NT2/D1 (cell line): Measurements from ENCODE around the gene LMO3.
A peak's percentile ranks its signal among the peaks of the same experiment; 100 is the strongest.

Source experiments
- DNase-seq: peaks from one replicate; pipeline ENCODE4 v3.0.0-alpha.2; 2011; ENCODE audit warnings: low read depth, low spot score
- H3K27me3 ChIP-seq: 2 replicates; pipeline ENCODE4 v1.6.0; 2011; ENCODE audit warnings: mild to moderate bottlenecking; ENCODE audit not compliant: insufficient read length, insufficient read depth
- H3K36me3 ChIP-seq: 2 replicates; pipeline ENCODE4 v1.6.1; 2011; ENCODE audit warnings: mild to moderate bottlenecking, low read length, mixed read lengths; ENCODE audit not compliant: insufficient read depth, insufficient read length
- H3K4me1 ChIP-seq: 2 replicates; pipeline ENCODE4 v1.5.1; 2011; ENCODE audit not compliant: insufficient read depth, insufficient read length
- H3K4me3 ChIP-seq: 2 replicates; pipeline ENCODE4 v1.5.1; 2011; ENCODE audit warnings: low read depth; ENCODE audit not compliant: insufficient read length
- H3K9ac ChIP-seq: 2 replicates; pipeline ENCODE4 v1.6.0; 2011; ENCODE audit warnings: low read depth; ENCODE audit not compliant: insufficient read length
- H3K9me3 ChIP-seq: 2 replicates; pipeline ENCODE4 v1.5.1; 2011; ENCODE audit warnings: mild to moderate bottlenecking, low read length; ENCODE audit not compliant: insufficient read depth
- SUZ12 ChIP-seq: IDR thresholded peaks from 2 replicates; pipeline ENCODE4 v1.6.1; 2011; ENCODE audit not compliant: insufficient read length, insufficient read depth; ENCODE audit errors: extremely low read depth
- YY1 ChIP-seq: IDR thresholded peaks from 2 replicates; pipeline ENCODE4 v1.6.1; 2011; ENCODE audit not compliant: insufficient read length, insufficient read depth
- ZNF274 ChIP-seq: IDR thresholded peaks from 2 replicates; pipeline ENCODE4 v1.6.1; 2011; ENCODE audit warnings: mild to moderate bottlenecking, low read depth, low read length

The LMO3 gene

DNA sequence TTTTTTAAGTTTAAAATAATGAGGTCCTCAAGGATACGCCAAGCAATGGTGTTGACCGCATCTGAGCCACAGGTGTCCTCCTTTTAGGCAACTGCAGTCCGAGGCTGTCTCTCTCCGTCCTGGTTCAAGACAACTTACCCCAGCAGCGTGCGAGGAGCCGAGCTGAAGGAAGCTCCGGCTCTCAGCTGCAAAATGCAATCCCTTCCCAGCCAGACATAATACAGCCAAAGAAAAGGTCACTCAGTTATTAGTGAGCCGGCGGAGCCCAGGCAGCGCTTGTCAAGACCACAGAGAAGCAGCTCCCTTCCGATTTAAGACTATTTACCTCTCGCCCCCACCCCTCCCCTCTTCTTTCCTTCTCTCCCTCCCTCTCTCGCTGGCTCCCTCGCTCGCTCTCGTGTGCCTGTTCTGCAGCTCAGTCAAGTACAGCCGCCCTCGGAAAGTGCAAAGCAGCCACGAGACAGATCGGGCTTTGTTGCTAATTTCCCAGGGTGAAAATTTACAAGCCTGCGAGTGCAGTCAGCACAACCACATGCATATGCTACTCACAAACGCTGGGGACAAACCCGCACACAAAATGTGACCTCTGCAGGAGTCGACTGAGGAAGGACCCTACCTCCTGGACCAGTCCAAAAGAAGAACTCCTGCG is 363 bp upstream of the LMO3 start:
- no peaks in the 10 kb centered on the region for H3K9me3 ChIP-seq
- TF ChIP-seq ZNF274 (no peak), SUZ12 (no peak), YY1 (no peak)
- H3K4me1 ChIP-seq: peaks cover 6% of the 10 kb centered on the region
- peak; percentile 84 for DNase-seq
- no peaks in the 10 kb centered on the region for H3K36me3 ChIP-seq
- H3K27me3 ChIP-seq: peaks cover 57% of the 10 kb centered on the region
- H3K9ac ChIP-seq: peak overlapping the region; percentile 76
- peak overlapping the region; percentile 72 for H3K4me3 ChIP-seq

DNA sequence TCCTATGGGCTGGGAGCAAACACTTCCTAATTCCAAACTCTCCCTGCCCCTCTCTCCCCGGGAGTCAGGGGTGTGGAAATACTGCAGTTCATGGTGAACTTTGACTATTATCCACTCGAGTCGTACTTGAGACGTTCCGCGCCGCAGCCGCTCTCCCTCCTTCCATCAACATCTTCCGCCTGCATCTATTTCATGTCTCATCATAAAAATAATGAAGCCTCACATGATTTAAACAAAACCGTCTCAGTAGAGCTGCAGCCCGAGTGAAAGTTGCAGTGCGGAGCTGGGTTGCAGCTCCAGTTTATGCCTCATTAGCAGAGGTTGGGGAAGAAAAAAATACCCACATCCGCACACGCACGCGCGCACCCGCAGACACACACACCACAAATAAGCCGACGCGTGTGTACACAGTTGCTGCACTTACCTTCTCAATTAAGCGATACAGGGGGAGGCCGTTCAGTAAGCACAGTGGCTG is 283 bp downstream of the LMO3 start:
- Histone ChIP-seq H3K27me3 (peaks cover 57% of the 10 kb centered on the region), H3K4me3 (peak overlapping the region; percentile 72), H3K9ac (peak overlapping the region; percentile 66)

DNA sequence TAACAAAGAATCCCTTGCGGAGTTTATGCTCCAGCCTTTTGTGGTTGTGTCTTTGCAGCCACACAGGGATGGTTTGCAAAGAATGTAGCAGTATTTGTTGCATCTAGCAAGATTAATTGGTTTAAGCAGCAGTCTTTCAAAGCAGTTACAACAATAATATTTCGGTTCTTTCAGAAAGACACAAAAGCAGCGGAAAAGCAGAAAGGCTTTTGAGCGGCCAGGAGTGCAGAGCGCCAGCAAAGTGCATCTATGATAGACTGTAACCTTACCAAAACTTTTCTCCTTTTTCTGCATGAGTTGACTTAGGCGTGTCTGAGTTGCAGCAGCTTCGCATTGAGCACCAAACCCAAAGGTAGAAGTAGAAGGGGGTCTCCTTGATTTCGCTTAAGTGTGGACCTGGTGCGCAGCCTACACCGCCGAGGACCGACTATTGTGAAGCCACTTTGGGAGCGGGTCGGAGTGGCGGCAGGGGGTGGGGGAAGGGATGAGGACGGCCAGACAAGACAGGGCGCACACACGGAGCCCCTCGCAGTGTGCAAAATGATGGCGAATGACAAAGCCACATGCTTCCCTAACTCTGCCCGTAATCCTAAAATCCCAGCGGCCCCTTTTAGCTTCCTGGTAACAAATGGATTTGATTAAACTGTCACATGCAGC is 1.2 kb downstream of the LMO3 start:
- DNase-seq: no peak

More for the DNA sequence above, 283 bp downstream of the LMO3 start:
- Histone ChIP-seq H3K9me3 (no peaks in the 10 kb centered on the region), H3K36me3 (no peaks in the 10 kb centered on the region), H3K4me1 (peaks cover 4% of the 10 kb centered on the region)
- no peak for DNase-seq
- TF ChIP-seq SUZ12 (peak; percentile 5), YY1 (no peak), ZNF274 (no peak)

DNA sequence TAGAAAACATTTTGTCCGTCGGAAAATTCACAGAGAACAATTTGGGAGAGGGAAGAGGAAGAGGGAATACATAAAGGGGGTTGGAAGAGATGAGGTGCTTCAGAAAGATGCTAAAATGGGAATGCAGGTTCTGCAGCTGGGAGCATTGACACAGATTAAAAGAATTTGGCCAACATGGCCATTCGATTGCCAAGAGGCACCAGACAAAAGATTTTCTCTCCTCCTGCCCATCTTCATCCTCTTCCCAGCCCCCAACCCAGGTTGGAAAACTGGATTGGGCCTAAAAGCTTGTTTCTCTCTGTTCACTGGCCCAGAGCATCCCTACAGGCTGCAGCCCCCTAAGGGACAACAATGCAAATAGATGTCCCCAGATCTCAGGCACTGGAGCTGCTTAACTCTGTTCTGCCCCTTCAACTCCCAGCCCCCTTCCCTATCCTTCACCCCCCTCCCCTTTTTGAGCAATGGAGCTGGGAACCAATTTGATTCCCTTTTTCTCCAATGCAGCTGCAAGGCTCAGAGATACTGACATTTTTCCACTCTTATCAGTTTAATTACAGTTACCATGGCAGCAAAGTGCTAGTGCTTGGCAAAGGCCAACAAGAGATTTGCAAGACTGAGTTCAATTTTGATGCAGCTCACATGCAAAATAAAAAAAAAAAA is 1.9 kb downstream of the LMO3 start:
- TF ChIP-seq SUZ12: no peak
- no peak for TF ChIP-seq ZNF274
- TF ChIP-seq YY1: no peak
- Histone ChIP-seq H3K4me3 (no peak overlapping the region), H3K9me3 (no peaks in the 10 kb centered on the region), H3K4me1 (no peaks in the 10 kb centered on the region), H3K9ac (no peak overlapping the region), H3K27me3 (peaks cover 54% of the 10 kb centered on the region), H3K36me3 (no peaks in the 10 kb centered on the region)
- DNase-seq: no peak

More for the DNA sequence above, 1.2 kb downstream of the LMO3 start:
- Histone ChIP-seq H3K4me3 (peak overlapping the region; percentile 72), H3K4me1 (no peaks in the 10 kb centered on the region), H3K36me3 (no peaks in the 10 kb centered on the region), H3K27me3 (peaks cover 57% of the 10 kb centered on the region), H3K9me3 (no peaks in the 10 kb centered on the region), H3K9ac (no peak overlapping the region)
- TF ChIP-seq SUZ12: no peak
- no peak for TF ChIP-seq YY1

DNA sequence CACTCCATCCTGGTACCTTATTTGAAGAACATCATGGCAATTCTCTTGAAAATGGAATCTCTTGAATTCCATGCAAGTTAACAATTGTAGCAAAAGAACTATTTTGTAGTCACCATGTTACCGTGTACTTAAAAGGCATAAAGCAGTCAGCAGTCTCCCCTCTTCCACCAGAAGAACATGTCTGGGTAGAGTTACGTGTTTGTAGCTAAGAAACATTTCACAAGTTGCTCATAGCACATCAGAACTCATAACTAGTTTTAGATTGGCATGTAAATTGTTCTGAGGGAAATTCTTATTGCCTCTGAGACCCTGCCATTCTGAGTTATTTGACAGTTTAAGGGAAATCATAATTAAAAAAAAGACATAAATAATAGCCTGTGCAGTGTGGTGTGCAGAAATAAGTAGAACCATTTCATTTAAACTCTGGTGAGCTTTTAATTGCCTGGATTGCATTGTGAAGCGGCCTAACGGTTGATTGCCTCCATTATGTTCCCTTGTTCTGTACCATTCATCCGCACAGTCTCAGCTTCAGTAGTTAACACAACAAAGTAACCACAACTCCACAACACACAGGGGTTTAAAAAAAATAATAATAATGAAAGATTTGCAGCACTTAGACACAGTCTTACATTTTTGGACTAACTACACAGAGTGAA is 2.6 kb downstream of the LMO3 start:
- no peaks in the 10 kb centered on the region for H3K36me3 ChIP-seq
- no peak overlapping the region for H3K9ac ChIP-seq
- no peak for DNase-seq
- no peak for TF ChIP-seq YY1
- TF ChIP-seq ZNF274: no peak
- no peak for TF ChIP-seq SUZ12
- H3K4me1 ChIP-seq: no peaks in the 10 kb centered on the region
- H3K27me3 ChIP-seq: peaks cover 47% of the 10 kb centered on the region
- no peaks in the 10 kb centered on the region for H3K9me3 ChIP-seq
- H3K4me3 ChIP-seq: no peak overlapping the region

GRCh38 chr12:16602412-16602811 is 3.5 kb downstream of the LMO3 start:
- Histone ChIP-seq H3K27me3 (peaks cover 37% of the 10 kb centered on the region), H3K4me3 (no peak overlapping the region), H3K9me3 (no peaks in the 10 kb centered on the region), H3K4me1 (no peaks in the 10 kb centered on the region), H3K9ac (no peak overlapping the region), H3K36me3 (no peaks in the 10 kb centered on the region)
- TF ChIP-seq ZNF274 (no peak), YY1 (no peak), SUZ12 (no peak)
- no peak for DNase-seq

GRCh38 chr12:16600525-16600924 is 5.4 kb downstream of the LMO3 start:
- H3K27me3 ChIP-seq: peaks cover 19% of the 10 kb centered on the region
- H3K36me3 ChIP-seq: no peaks in the 10 kb centered on the region
- H3K9ac ChIP-seq: no peak overlapping the region
- no peaks in the 10 kb centered on the region for H3K4me1 ChIP-seq
- TF ChIP-seq YY1: no peak
- no peak for TF ChIP-seq SUZ12
- TF ChIP-seq ZNF274: no peak
- DNase-seq: no peak
- no peak overlapping the region for H3K4me3 ChIP-seq
- no peaks in the 10 kb centered on the region for H3K9me3 ChIP-seq
